ENCODE results near the gene EHBP1.

DNA sequence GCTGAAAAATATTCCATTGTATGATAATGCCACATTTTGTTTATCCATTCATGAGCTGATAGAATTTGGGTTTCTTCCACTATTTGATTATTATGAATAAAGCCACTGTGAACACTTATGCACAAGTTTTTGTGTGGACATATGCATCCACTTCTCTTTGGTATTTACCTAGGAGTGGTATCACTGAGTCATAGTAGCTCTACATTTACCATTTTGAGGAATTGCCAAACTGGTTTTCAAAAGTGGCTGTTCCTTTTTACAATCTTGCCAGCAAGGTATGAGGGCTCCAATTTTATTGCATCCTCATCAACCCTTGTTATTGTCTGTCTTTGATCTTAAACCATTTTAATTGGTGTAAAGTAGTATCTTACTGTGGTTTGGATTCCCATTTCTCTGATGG is 13.3 kb upstream of the EHBP1 start:
- TF ChIP-seq POLR2A (IDR thresholded peaks at IDR 0.05), result no peak
- TF ChIP-seq, protein P1, sequence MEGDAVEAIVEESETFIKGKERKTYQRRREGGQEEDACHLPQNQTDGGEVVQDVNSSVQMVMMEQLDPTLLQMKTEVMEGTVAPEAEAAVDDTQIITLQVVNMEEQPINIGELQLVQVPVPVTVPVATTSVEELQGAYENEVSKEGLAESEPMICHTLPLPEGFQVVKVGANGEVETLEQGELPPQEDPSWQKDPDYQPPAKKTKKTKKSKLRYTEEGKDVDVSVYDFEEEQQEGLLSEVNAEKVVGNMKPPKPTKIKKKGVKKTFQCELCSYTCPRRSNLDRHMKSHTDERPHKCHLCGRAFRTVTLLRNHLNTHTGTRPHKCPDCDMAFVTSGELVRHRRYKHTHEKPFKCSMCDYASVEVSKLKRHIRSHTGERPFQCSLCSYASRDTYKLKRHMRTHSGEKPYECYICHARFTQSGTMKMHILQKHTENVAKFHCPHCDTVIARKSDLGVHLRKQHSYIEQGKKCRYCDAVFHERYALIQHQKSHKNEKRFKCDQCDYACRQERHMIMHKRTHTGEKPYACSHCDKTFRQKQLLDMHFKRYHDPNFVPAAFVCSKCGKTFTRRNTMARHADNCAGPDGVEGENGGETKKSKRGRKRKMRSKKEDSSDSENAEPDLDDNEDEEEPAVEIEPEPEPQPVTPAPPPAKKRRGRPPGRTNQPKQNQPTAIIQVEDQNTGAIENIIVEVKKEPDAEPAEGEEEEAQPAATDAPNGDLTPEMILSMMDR (IDR thresholded peaks at IDR 0.05), result no peak
